ENCODE results near the gene ASIC4. TPM values are rescaled to one million over a fixed set of nuclear protein-coding genes. Genes with fewer than 3 reads are reported as not detected.

The ASIC4 gene
- total and polyA plus RNA-seq, 2 of the 13 experiments (the other 11 are each of a cell fraction or from before 2014, with no cell fraction given) = 0.03 TPM; not detected in 1

DNA sequence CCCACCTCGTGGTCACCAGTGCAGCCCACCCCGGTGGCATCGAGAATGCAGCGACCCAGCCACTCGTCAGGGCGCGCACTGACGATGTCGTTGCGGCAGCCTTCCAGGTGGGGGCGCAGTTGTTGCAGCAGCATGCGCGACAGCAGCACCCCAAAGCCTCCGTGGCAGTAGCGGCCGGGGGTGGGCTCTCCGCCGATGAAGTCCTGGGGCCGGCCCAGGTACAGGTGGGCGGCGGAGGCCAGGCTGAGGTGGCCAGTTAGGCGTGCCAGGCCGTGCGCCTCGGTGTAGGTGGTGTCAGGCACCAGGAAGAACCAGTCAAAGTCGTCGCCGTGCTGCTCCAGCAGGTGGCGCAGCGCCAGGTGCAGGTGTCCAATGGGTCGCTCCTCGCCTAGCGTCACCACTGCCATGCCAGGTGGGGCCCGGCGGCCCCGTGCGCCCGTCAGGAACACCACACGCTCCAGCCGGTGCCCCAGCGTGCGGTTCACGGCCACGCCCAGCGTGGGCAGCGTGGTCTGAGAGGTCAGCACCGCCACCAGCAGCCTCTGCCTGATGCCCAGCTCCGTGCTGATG is 27.4 kb downstream of the ASIC4 start (continued):
- TF ChIP-seq, protein P1, sequence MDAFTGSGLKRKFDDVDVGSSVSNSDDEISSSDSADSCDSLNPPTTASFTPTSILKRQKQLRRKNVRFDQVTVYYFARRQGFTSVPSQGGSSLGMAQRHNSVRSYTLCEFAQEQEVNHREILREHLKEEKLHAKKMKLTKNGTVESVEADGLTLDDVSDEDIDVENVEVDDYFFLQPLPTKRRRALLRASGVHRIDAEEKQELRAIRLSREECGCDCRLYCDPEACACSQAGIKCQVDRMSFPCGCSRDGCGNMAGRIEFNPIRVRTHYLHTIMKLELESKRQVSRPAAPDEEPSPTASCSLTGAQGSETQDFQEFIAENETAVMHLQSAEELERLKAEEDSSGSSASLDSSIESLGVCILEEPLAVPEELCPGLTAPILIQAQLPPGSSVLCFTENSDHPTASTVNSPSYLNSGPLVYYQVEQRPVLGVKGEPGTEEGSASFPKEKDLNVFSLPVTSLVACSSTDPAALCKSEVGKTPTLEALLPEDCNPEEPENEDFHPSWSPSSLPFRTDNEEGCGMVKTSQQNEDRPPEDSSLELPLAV (CRISPR knock-in tag; conservative IDR thresholded peaks at IDR 0.05; ENCODE audit: low read depth) = no peak
- no peak for TF ChIP-seq NONO (IDR thresholded peaks at IDR 0.05)
- peak; percentile 82 for TF ChIP-seq NONO (CRISPR knock-in tag; conservative IDR thresholded peaks at IDR 0.05)
- TF ChIP-seq, protein P2, sequence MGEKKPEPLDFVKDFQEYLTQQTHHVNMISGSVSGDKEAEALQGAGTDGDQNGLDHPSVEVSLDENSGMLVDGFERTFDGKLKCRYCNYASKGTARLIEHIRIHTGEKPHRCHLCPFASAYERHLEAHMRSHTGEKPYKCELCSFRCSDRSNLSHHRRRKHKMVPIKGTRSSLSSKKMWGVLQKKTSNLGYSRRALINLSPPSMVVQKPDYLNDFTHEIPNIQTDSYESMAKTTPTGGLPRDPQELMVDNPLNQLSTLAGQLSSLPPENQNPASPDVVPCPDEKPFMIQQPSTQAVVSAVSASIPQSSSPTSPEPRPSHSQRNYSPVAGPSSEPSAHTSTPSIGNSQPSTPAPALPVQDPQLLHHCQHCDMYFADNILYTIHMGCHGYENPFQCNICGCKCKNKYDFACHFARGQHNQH (CRISPR knock-in tag; IDR thresholded peaks at IDR 0.05) = no peak; the same call in 1 of the 2 replicates
- TF ChIP-seq, protein P3, sequence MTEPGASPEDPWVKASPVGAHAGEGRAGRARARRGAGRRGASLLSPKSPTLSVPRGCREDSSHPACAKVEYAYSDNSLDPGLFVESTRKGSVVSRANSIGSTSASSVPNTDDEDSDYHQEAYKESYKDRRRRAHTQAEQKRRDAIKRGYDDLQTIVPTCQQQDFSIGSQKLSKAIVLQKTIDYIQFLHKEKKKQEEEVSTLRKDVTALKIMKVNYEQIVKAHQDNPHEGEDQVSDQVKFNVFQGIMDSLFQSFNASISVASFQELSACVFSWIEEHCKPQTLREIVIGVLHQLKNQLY (CRISPR knock-in tag; IDR thresholded peaks at IDR 0.05) = no peak
- TF ChIP-seq, protein P4, sequence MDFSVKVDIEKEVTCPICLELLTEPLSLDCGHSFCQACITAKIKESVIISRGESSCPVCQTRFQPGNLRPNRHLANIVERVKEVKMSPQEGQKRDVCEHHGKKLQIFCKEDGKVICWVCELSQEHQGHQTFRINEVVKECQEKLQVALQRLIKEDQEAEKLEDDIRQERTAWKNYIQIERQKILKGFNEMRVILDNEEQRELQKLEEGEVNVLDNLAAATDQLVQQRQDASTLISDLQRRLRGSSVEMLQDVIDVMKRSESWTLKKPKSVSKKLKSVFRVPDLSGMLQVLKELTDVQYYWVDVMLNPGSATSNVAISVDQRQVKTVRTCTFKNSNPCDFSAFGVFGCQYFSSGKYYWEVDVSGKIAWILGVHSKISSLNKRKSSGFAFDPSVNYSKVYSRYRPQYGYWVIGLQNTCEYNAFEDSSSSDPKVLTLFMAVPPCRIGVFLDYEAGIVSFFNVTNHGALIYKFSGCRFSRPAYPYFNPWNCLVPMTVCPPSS (IDR thresholded peaks at IDR 0.05) = no peak
- TF ChIP-seq, protein P5, sequence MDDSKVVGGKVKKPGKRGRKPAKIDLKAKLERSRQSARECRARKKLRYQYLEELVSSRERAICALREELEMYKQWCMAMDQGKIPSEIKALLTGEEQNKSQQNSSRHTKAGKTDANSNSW (CRISPR knock-in tag; IDR thresholded peaks at IDR 0.05; ENCODE audit: borderline replicate concordance) = no peak
- TF ChIP-seq, protein P6, sequence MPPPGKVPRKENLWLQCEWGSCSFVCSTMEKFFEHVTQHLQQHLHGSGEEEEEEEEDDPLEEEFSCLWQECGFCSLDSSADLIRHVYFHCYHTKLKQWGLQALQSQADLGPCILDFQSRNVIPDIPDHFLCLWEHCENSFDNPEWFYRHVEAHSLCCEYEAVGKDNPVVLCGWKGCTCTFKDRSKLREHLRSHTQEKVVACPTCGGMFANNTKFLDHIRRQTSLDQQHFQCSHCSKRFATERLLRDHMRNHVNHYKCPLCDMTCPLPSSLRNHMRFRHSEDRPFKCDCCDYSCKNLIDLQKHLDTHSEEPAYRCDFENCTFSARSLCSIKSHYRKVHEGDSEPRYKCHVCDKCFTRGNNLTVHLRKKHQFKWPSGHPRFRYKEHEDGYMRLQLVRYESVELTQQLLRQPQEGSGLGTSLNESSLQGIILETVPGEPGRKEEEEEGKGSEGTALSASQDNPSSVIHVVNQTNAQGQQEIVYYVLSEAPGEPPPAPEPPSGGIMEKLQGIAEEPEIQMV (CRISPR knock-in tag; IDR thresholded peaks at IDR 0.05; ENCODE audit: low read depth) = peak; percentile 81
- TF ChIP-seq SP140L (CRISPR knock-in tag; IDR thresholded peaks at IDR 0.05; ENCODE audit: borderline replicate concordance) = no peak
- TF ChIP-seq, protein P7, sequence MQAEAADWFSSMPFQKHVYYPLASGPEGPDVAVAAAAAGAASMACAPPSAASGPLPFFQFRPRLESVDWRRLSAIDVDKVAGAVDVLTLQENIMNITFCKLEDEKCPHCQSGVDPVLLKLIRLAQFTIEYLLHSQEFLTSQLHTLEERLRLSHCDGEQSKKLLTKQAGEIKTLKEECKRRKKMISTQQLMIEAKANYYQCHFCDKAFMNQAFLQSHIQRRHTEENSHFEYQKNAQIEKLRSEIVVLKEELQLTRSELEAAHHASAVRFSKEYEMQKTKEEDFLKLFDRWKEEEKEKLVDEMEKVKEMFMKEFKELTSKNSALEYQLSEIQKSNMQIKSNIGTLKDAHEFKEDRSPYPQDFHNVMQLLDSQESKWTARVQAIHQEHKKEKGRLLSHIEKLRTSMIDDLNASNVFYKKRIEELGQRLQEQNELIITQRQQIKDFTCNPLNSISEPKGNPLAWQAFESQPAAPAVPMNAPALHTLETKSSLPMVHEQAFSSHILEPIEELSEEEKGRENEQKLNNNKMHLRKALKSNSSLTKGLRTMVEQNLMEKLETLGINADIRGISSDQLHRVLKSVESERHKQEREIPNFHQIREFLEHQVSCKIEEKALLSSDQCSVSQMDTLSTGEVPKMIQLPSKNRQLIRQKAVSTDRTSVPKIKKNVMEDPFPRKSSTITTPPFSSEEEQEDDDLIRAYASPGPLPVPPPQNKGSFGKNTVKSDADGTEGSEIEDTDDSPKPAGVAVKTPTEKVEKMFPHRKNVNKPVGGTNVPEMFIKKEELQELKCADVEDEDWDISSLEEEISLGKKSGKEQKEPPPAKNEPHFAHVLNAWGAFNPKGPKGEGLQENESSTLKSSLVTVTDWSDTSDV (CRISPR knock-in tag; IDR thresholded peaks at IDR 0.05) = 0 out of 2 replicates have a peak, but pooled peaks have one; percentile 76
- no peak for TF ChIP-seq PLRG1 (conservative IDR thresholded peaks at IDR 0.05)
- no peak for TF ChIP-seq EZH2 (conservative IDR thresholded peaks at IDR 0.05; ENCODE audit: low read depth, low read length)
- TF ChIP-seq, protein P8, sequence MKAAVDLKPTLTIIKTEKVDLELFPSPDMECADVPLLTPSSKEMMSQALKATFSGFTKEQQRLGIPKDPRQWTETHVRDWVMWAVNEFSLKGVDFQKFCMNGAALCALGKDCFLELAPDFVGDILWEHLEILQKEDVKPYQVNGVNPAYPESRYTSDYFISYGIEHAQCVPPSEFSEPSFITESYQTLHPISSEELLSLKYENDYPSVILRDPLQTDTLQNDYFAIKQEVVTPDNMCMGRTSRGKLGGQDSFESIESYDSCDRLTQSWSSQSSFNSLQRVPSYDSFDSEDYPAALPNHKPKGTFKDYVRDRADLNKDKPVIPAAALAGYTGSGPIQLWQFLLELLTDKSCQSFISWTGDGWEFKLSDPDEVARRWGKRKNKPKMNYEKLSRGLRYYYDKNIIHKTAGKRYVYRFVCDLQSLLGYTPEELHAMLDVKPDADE (CRISPR knock-in tag; IDR thresholded peaks at IDR 0.05) = no peak
- TF ChIP-seq DPF2 (CRISPR knock-in tag; IDR thresholded peaks at IDR 0.05; ENCODE audit: borderline replicate concordance, low read depth) = no peak
- TF ChIP-seq MAFK (conservative IDR thresholded peaks at IDR 0.05 in 1 of 2, IDR thresholded peaks at IDR 0.05 in 1 of 2; ENCODE audit: low read length in 2 of 2) = no peak
- TF ChIP-seq ZNF317 (CRISPR knock-in tag; IDR thresholded peaks at IDR 0.05) = peak; percentile 75
- no peak for TF ChIP-seq HMG20B (CRISPR knock-in tag; conservative IDR thresholded peaks at IDR 0.05)
- TF ChIP-seq, protein P9, sequence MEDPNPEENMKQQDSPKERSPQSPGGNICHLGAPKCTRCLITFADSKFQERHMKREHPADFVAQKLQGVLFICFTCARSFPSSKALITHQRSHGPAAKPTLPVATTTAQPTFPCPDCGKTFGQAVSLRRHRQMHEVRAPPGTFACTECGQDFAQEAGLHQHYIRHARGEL (CRISPR knock-in tag; IDR thresholded peaks at IDR 0.05) = peak; percentile 86; the same call in 1 of the 2 replicates
- no peak; the same call in 1 of the 2 replicates for TF ChIP-seq ZNF264 (CRISPR knock-in tag; IDR thresholded peaks at IDR 0.05)

Data from HepG2 (cell line).